Caco-2 (cell line): ENCODE results near the gene CDC42SE2. TPM values are rescaled to one million over a fixed set of nuclear protein-coding genes. Genes with fewer than 3 reads are reported as not detected.

Source experiments
- BruUV-seq: library from RNA; stranded (reverse); fragments of 400-500 nt; replicated peaks from 2 replicates; lab custom pipeline; 2021; lab: Mats Ljungman, UMichigan
- CTCF ChIA-PET: fragments of 300-600 bp; sonication (Branson Sonifier 250); formaldehyde crosslinking; loops from one replicate; lab custom pipeline; 2022; ENCODE audit warnings: antibody characterized with exemption; lab: Charles Lee
- POLR2A ChIA-PET: fragments of 300-600 bp; sonication (Branson Sonifier 250); formaldehyde crosslinking; loops from one replicate; lab custom pipeline; 2022; ENCODE audit warnings: antibody characterized with exemption; lab: Charles Lee
- DNase-seq, 2 experiments: peaks; one replicate each; pipeline versions ENCODE4 v3.0.0 to v3.0.0-alpha.2; 2020 to 2022
- H3K27me3 ChIP-seq: replicated peaks from 2 replicates; pipeline ENCODE4 v1.6.0; 2011; ENCODE audit warnings: low read length; ENCODE audit not compliant: control insufficient read depth, insufficient read depth
- H3K36me3 ChIP-seq: 2 replicates; pipeline ENCODE4 v1.5.1; 2011; ENCODE audit warnings: low read length; ENCODE audit not compliant: control insufficient read depth, insufficient read depth
- H3K4me1 ChIP-seq: fragments of 250-450 bp; sonication (Bioruptor Pico); 2 replicates; pipeline ENCODE4 v1.5.1; 2020; ENCODE audit warnings: mild to moderate bottlenecking
- H3K4me3 ChIP-seq: 2 replicates; pipeline ENCODE4 v1.5.1; 2011; ENCODE audit warnings: low read depth, mild to moderate bottlenecking, control low read depth, low read length
- H3K9me3 ChIP-seq: fragments of 250-450 bp; sonication (Bioruptor Pico); 2 replicates; pipeline ENCODE4 v1.5.1; 2020; ENCODE audit warnings: mild to moderate bottlenecking, moderate library complexity
- H3K27ac Mint-ChIP-seq: one replicate; pipeline ENCODE4 v1.8.0; 2022; ENCODE audit warnings: mixed read lengths; ENCODE audit not compliant: unreplicated experiment
- H3K27me3 Mint-ChIP-seq: one replicate; pipeline ENCODE4 v1.8.0; 2022; ENCODE audit warnings: mixed read lengths; ENCODE audit not compliant: insufficient read depth, unreplicated experiment
- H3K36me3 Mint-ChIP-seq: one replicate; pipeline ENCODE4 v1.8.0; 2022; ENCODE audit warnings: mild to moderate bottlenecking, mixed read lengths; ENCODE audit not compliant: insufficient read depth, unreplicated experiment
- H3K4me1 Mint-ChIP-seq: one replicate; pipeline ENCODE4 v1.8.0; 2022; ENCODE audit warnings: low read depth, mixed read lengths; ENCODE audit not compliant: unreplicated experiment
- H3K4me3 Mint-ChIP-seq: one replicate; pipeline ENCODE4 v1.8.0; 2022; ENCODE audit warnings: mild to moderate bottlenecking, moderate library complexity, mixed read lengths; ENCODE audit not compliant: unreplicated experiment
- H3K9me3 Mint-ChIP-seq: one replicate; pipeline ENCODE4 v1.8.0; 2022; ENCODE audit warnings: mixed read lengths; ENCODE audit not compliant: unreplicated experiment
- intact Hi-C: fragments of 100-400 bp; cut with micrococcal nuclease; formaldehyde crosslinking; loops from one replicate; pipeline ENCODE4 v1.10.0; 2022; ENCODE audit not compliant: unreplicated experiment
- total RNA-seq: library from RNA; stranded (reverse); gene quantifications from 2 replicates; pipeline ENCODE4 v1.2.3, GENCODE V29; 2022
- TF ChIP-seq, protein P1 (sequence below), 2 experiments: fragments of 200-600 bp in 1 of 2; IDR thresholded peaks; 1 replicate in 1 of 2; 2 replicates in 1 of 2; pipeline versions ENCODE4 v1.5.1 to v1.8.0; 2011 to 2022; ENCODE audit warnings: antibody characterized with exemption in 1 of 2, control low read depth in 1 of 2, inconsistent platforms in 1 of 2, low read depth in 1 of 2, low read length in 1 of 2, mild to moderate bottlenecking in 1 of 2, moderate library complexity in 1 of 2; ENCODE audit not compliant: insufficient read depth in 1 of 2, severe bottlenecking in 1 of 2, unreplicated experiment in 1 of 2

The CDC42SE2 gene
- total RNA-seq, 1 experiment from 2014 or later = 39.4 TPM

DNA sequence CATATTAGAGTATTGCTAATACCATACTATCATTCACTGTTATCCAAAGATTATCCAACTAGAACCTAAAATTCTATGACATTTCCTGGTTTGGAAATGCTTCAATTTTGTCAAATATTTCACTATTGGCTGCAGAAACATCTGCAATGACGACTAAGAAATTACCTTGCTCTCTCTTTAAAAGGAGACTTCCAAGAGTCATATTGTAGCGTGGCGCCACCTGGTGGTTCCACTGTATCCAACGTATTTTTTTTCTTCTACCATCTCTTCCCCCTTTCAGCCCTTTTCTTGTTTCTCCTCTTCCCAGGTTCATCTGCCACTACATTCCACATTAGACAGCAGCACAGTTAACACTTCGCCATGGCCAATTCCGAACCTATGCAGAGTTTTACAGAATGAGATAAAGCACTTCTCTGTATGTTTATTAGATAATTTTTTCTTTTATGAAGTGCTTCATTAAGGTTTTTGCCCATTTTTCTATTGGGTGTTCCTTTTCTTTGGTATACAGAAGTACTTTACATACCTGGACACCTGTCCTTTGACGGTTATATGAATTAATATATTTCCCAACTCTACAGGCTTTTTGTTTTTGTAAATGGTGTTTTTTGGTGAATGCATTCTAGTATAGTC is 153.5 kb downstream of the CDC42SE2 start:
- Mint-ChIP-seq H3K4me1 (no peaks in the 10 kb centered on the region), H3K27me3 (no peaks in the 10 kb centered on the region), H3K36me3 (peaks cover 13% of the 10 kb centered on the region), H3K9me3 (no peaks in the 10 kb centered on the region), H3K4me3 (no peak overlapping the region), H3K27ac (no peak overlapping the region)
- TF ChIP-seq, protein P1, sequence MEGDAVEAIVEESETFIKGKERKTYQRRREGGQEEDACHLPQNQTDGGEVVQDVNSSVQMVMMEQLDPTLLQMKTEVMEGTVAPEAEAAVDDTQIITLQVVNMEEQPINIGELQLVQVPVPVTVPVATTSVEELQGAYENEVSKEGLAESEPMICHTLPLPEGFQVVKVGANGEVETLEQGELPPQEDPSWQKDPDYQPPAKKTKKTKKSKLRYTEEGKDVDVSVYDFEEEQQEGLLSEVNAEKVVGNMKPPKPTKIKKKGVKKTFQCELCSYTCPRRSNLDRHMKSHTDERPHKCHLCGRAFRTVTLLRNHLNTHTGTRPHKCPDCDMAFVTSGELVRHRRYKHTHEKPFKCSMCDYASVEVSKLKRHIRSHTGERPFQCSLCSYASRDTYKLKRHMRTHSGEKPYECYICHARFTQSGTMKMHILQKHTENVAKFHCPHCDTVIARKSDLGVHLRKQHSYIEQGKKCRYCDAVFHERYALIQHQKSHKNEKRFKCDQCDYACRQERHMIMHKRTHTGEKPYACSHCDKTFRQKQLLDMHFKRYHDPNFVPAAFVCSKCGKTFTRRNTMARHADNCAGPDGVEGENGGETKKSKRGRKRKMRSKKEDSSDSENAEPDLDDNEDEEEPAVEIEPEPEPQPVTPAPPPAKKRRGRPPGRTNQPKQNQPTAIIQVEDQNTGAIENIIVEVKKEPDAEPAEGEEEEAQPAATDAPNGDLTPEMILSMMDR (IDR thresholded peaks at IDR 0.05; ENCODE audit: insufficient read depth in 1 of 2, low read depth in 1 of 2, low read length in 1 of 2, severe bottlenecking in 1 of 2, unreplicated experiment in 1 of 2) = peak; percentile 76
- H3K4me3 ChIP-seq = no peak overlapping the region
- no TSS peak for BruUV-seq
- H3K27me3 ChIP-seq = no peaks in the 10 kb centered on the region
- H3K36me3 ChIP-seq = no peaks in the 10 kb centered on the region; the same call in 1 of the 2 replicates
- POLR2A ChIA-PET = no interaction called here
- DNase-seq = peak; percentile 72 to 75
- H3K4me1 ChIP-seq = no peaks in the 10 kb centered on the region
- intact Hi-C loops = loop anchor here (1.0 to 5.0 kb wide), 3 partner anchors 252 to 305 kb away; partner anchors contain the start of gene HINT1
- H3K9me3 ChIP-seq = no peaks in the 10 kb centered on the region
- CTCF ChIA-PET = no interaction called here

DNA sequence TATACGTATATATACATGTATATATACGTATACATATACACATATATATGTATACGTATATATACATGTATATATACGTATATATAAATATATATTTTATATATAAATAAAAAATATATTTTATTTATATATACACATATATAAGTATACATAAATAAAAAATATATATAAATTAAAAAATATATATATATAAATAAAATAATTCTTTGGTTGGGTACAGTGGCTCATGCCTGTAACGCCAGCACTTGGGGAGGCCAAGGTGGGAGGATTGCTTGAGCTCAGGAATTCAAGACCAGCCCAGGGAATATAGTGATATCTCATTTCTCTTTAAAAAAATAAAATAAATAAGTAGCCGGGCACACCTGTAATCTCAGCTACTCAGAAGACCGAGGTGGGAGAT is 155.0 kb downstream of the CDC42SE2 start:
- Histone ChIP-seq H3K9me3 (no peaks in the 10 kb centered on the region), H3K4me3 (no peak overlapping the region), H3K4me1 (no peaks in the 10 kb centered on the region), H3K36me3 (no peaks in the 10 kb centered on the region; the same call in 1 of the 2 replicates), H3K27me3 (no peaks in the 10 kb centered on the region)
- Mint-ChIP-seq H3K4me1 (no peaks in the 10 kb centered on the region), H3K27me3 (no peaks in the 10 kb centered on the region), H3K4me3 (no peak overlapping the region), H3K36me3 (peaks cover 13% of the 10 kb centered on the region), H3K9me3 (no peaks in the 10 kb centered on the region), H3K27ac (no peak overlapping the region)
- no TSS peak for BruUV-seq
- CTCF ChIA-PET = no interaction called here
- TF ChIP-seq, protein P1 (IDR thresholded peaks at IDR 0.05; ENCODE audit: insufficient read depth in 1 of 2, low read depth in 1 of 2, low read length in 1 of 2, severe bottlenecking in 1 of 2, unreplicated experiment in 1 of 2) = no peak
- intact Hi-C loops = loop anchor here (5.0 kb wide), 1 partner anchor 307 kb away; no protein-coding TSS in a partner anchor
- DNase-seq = no peak
- POLR2A ChIA-PET = interaction anchor here (0.7 kb wide), 1 partner anchor 10 kb away, joined by 5 read pairs; no protein-coding TSS in a partner anchor

DNA sequence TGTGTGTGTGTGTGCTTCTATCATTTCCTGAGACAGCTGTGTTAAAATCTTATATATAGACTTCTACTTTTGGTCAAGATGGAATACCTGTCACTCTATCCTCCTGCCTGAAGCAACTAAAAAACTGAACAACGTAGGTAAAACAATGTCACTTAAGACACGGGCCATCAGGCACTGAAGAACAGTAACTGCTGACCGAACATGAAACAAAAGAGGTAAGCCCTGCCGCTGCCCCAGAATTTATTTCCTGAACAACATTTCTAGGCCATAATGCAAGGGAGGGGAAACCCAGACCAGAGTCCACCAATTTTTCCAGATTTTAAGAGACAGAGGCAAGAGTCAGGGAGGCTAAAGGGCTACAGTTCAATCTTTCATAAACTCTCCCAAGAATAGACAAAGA is 156.0 kb downstream of the CDC42SE2 start:
- ChIA-PET POLR2A (no interaction called here), CTCF (no interaction called here)
- no TSS peak for BruUV-seq
- intact Hi-C loops = loop anchor here (5.0 to 10.0 kb wide), 3 partner anchors 308 to 642 kb away; partner anchors contain the start of gene IL3
- H3K4me3 Mint-ChIP-seq = no peak overlapping the region
- H3K4me1 Mint-ChIP-seq = no peaks in the 10 kb centered on the region
- TF ChIP-seq, protein P1 (IDR thresholded peaks at IDR 0.05; ENCODE audit: insufficient read depth in 1 of 2, low read depth in 1 of 2, low read length in 1 of 2, severe bottlenecking in 1 of 2, unreplicated experiment in 1 of 2) = no peak
- H3K27ac Mint-ChIP-seq = no peak overlapping the region
- Histone ChIP-seq H3K4me1 (no peaks in the 10 kb centered on the region), H3K4me3 (no peak overlapping the region), H3K9me3 (no peaks in the 10 kb centered on the region), H3K27me3 (no peaks in the 10 kb centered on the region), H3K36me3 (no peaks in the 10 kb centered on the region)
- peaks cover 13% of the 10 kb centered on the region for H3K36me3 Mint-ChIP-seq
- no peaks in the 10 kb centered on the region for H3K27me3 Mint-ChIP-seq
- no peak for DNase-seq
- H3K9me3 Mint-ChIP-seq = no peaks in the 10 kb centered on the region
